Karpas-422 (cell line): ENCODE data around the gene ANKUB1. TPM values are rescaled to one million over a fixed set of nuclear protein-coding genes. Genes with fewer than 3 reads are reported as not detected.

Experiments
- DNase-seq: peaks from one replicate; pipeline ENCODE4 v3.0.0-alpha.2; 2015
- H2AFZ ChIP-seq: fragments of 200-600 bp; sonication (generic); 2 replicates; pipeline ENCODE4 v1.6.1; 2014; ENCODE audit warnings: antibody characterized with exemption, low read length, mixed read lengths
- H3K27ac ChIP-seq: fragments of 200-600 bp; sonication (generic); 2 replicates; pipeline ENCODE4 v1.5.1; 2014; ENCODE audit warnings: mild to moderate bottlenecking, low read length, moderate library complexity
- H3K27me3 ChIP-seq: fragments of 200-600 bp; sonication (generic); 2 replicates; pipeline ENCODE4 v1.6.1; 2014; ENCODE audit warnings: low read length, mixed read lengths
- H3K36me3 ChIP-seq: fragments of 200-600 bp; sonication (generic); 2 replicates; pipeline ENCODE4 v1.6.1; 2014; ENCODE audit warnings: low read length, mixed read lengths; ENCODE audit not compliant: insufficient read depth
- H3K4me1 ChIP-seq: fragments of 200-600 bp; sonication (generic); 2 replicates; pipeline ENCODE4 v1.6.1; 2014; ENCODE audit warnings: mild to moderate bottlenecking, low read length, mixed read lengths
- H3K4me2 ChIP-seq: fragments of 200-600 bp; sonication (generic); 2 replicates; pipeline ENCODE4 v1.6.1; 2014; ENCODE audit warnings: low read length, low read depth, mild to moderate bottlenecking; ENCODE audit not compliant: poor library complexity, severe bottlenecking
- H3K4me3 ChIP-seq: fragments of 200-600 bp; sonication (generic); 2 replicates; pipeline ENCODE4 v1.5.1; 2014; ENCODE audit warnings: mild to moderate bottlenecking, antibody characterized with exemption, low read length, mixed read lengths
- H3K79me2 ChIP-seq: fragments of 200-600 bp; sonication (generic); 2 replicates; pipeline ENCODE4 v1.6.1; 2014; ENCODE audit warnings: mild to moderate bottlenecking, low read length, mixed read lengths
- H3K9ac ChIP-seq: fragments of 200-600 bp; sonication (generic); 2 replicates; pipeline ENCODE4 v1.6.0; 2014; ENCODE audit warnings: low read length
- H3K9me2 ChIP-seq: fragments of 200-600 bp; sonication (generic), shearing (Covaris generic); replicated peaks from 2 replicates; pipeline ENCODE4 v1.6.0; 2014; ENCODE audit warnings: mild to moderate bottlenecking, low read length, moderate library complexity; ENCODE audit not compliant: insufficient read depth
- H3K9me3 ChIP-seq: fragments of 300-700, 200-600 bp; sonication (generic); 2 replicates; pipeline ENCODE4 v1.6.1; 2014; ENCODE audit warnings: low read length, mixed read lengths
- H4K20me1 ChIP-seq: fragments of 200-600 bp; sonication (generic); 2 replicates; pipeline ENCODE4 v1.6.1; 2014; ENCODE audit warnings: mild to moderate bottlenecking, antibody characterized with exemption, low read length, low read depth; ENCODE audit not compliant: insufficient read depth
- total RNA-seq: library from RNA; depleted of rRNA; stranded (reverse); fragments of >200 nt; shearing (Covaris generic); gene quantifications from 2 replicates; pipeline ENCODE4 v1.2.3, GENCODE V29; 2014; ENCODE audit warnings: low replicate concordance

ANKUB1 gene
- total RNA-seq, 1 experiment from 2014 or later, result not detected

DNA sequence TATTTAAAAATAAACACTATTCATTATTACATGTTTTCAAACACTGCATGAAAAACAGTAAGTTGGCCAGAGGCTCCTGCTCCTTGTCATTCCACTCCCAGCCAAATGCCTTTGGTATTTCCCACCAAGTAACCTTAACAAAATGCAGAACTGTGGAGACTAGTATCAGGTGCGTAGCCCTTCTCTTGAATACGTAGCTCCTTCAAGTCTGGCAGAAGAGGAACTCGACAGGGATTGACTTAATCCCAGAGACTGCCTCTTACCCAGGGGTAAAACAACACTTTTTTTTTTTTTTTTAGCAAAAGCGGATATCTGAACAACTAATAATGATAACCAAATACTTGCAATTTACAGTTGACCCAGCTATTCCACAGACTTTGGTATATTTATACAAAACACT lies 40.8 kb downstream of the ANKUB1 start:
- Histone ChIP-seq H3K9ac (peak overlapping the region; percentile 86), H3K4me3 (peak overlapping the region; percentile 92), H3K36me3 (peaks cover 34% of the 10 kb centered on the region; the same call in 1 of the 2 replicates), H3K9me3 (no peaks in the 10 kb centered on the region), H3K79me2 (peaks cover 40% of the 10 kb centered on the region), H3K9me2 (no peaks in the 10 kb centered on the region), H3K4me1 (peaks cover 17% of the 10 kb centered on the region), H3K27me3 (no peaks in the 10 kb centered on the region), H3K27ac (no peak overlapping the region), H4K20me1 (no peaks in the 10 kb centered on the region), H2AFZ (no peak overlapping the region), H3K4me2 (peak overlapping the region; percentile 90)
- DNase-seq, result peak; percentile 57

DNA sequence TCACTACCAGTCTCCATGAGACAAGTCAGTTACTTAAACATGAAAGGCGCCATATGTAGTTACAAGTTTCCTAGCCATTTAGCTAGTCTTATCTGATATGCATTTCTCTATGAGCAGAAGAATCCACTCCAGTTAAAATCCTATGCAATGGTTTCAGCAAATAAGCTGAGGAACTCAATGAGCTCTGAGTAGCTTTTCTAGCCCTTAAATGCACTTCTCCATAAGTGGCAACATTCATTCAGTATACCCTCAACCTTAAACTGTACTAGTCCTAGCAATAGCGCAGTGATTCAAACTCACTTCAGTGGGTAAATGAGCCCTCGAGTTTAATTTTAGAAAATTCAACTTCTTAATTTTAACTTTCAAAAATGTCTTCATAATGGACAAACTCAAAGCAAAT lies 47.7 kb downstream of the ANKUB1 start:
- Histone ChIP-seq H4K20me1 (no peaks in the 10 kb centered on the region), H3K4me1 (no peaks in the 10 kb centered on the region), H3K27me3 (no peaks in the 10 kb centered on the region), H3K4me2 (no peak overlapping the region), H3K9ac (no peak overlapping the region), H3K9me2 (no peaks in the 10 kb centered on the region), H3K27ac (no peak overlapping the region), H2AFZ (no peak overlapping the region), H3K4me3 (no peak overlapping the region), H3K9me3 (no peaks in the 10 kb centered on the region), H3K79me2 (peaks cover 20% of the 10 kb centered on the region), H3K36me3 (peaks cover 45% of the 10 kb centered on the region; the same call in 1 of the 2 replicates)
- no peak for DNase-seq

DNA sequence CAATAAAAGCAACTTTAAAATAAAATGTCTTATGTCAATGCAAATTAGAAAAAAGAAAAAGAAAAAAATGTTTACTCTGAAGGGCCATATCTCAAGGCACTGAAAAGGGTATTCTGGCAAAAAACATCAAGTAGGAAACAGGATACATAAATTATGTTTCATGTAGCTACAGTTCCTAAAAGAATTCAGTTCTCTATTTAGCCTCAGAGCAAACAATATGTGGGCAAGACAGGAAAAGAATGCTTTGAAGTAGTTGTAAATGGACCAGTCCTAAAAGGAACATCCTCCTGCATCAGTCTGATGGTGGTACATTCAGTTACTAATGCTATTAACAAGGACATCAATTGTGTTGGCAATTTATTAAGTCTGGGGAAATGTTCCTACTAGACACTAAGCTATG lies 48.2 kb downstream of the ANKUB1 start:
- Histone ChIP-seq H3K9me2 (no peaks in the 10 kb centered on the region), H3K9me3 (no peaks in the 10 kb centered on the region), H3K36me3 (peaks cover 40% of the 10 kb centered on the region; the same call in 1 of the 2 replicates), H3K27me3 (no peaks in the 10 kb centered on the region), H3K4me1 (no peaks in the 10 kb centered on the region), H3K79me2 (peaks cover 16% of the 10 kb centered on the region), H3K4me2 (no peak overlapping the region), H4K20me1 (no peaks in the 10 kb centered on the region), H3K9ac (no peak overlapping the region), H3K27ac (no peak overlapping the region), H3K4me3 (no peak overlapping the region), H2AFZ (no peak overlapping the region)
- DNase-seq, result peak; percentile 31

DNA sequence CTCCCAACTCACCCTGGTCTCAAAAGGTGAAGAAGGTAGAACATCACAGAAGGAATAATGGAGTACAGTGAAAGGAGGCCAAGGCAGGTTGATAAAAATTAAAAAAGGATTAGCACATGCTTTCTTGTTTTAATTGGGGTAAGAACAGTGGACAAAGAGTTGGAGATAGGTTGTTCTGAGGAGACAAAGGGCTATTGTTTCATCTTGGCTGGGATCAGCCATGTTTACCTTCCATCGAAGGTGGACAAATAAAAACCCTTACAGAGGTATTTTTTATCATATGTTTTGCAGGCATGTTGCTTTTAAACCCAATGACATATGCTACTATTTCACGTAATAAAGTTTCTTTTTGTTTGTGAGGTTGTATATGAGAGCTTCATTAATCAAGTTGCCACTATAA lies 53.0 kb downstream of the ANKUB1 start:
- Histone ChIP-seq H4K20me1 (no peaks in the 10 kb centered on the region), H3K36me3 (peaks cover 28% of the 10 kb centered on the region; the same call in 1 of the 2 replicates), H2AFZ (no peak overlapping the region), H3K9ac (no peak overlapping the region), H3K4me1 (no peaks in the 10 kb centered on the region), H3K27me3 (no peaks in the 10 kb centered on the region), H3K4me2 (no peak overlapping the region), H3K27ac (no peak overlapping the region), H3K79me2 (peaks cover 3% of the 10 kb centered on the region; the same call in 1 of the 2 replicates), H3K9me2 (no peaks in the 10 kb centered on the region), H3K9me3 (no peaks in the 10 kb centered on the region), H3K4me3 (no peak overlapping the region)
- DNase-seq, result no peak

DNA sequence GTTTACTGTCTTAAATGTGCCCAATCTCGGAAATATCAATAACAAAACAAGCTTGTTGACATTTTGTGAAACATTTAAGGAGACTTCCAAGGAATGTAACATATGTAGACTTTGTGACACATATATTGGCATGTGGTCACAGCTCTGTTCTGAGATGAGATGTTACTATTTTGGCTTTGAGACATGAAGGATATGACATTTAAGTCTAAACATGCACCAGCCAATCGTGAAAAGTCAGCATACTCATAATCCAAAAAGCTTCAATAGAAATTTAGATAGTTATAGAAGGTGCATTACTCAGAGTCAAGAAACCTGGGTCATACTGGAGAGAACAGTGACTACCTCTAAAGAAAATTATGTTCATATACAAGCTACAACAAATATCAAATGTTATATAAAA lies 53.5 kb downstream of the ANKUB1 start:
- Histone ChIP-seq H3K4me3 (no peak overlapping the region), H3K4me1 (no peaks in the 10 kb centered on the region), H3K9me3 (no peaks in the 10 kb centered on the region), H3K36me3 (peaks cover 28% of the 10 kb centered on the region; the same call in 1 of the 2 replicates), H3K9me2 (no peaks in the 10 kb centered on the region), H3K27me3 (no peaks in the 10 kb centered on the region), H3K9ac (no peak overlapping the region), H3K4me2 (no peak overlapping the region), H2AFZ (no peak overlapping the region), H3K79me2 (0 out of 2 replicates have a peak, but pooled peaks cover 3% of the 10 kb centered on the region), H4K20me1 (no peaks in the 10 kb centered on the region), H3K27ac (no peak overlapping the region)
- no peak for DNase-seq

DNA sequence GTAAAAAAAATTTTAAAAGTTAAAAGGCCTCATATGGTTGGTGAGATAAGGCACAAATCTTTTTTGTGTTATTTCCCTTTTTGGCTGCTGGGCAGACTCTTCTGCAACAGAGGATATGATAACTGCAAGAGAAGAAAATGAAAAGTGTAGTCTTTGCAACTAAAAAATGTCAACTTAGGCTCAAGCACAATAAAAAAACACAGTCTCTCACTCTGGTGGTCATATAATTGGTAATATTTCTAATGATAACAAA lies 55.5 kb downstream of the ANKUB1 start:
- Histone ChIP-seq H3K9me3 (no peaks in the 10 kb centered on the region), H3K9me2 (no peaks in the 10 kb centered on the region), H3K4me2 (no peak overlapping the region), H2AFZ (no peak overlapping the region), H3K4me3 (no peak overlapping the region), H3K27ac (no peak overlapping the region), H3K36me3 (peaks cover 22% of the 10 kb centered on the region; the same call in 1 of the 2 replicates), H3K27me3 (no peaks in the 10 kb centered on the region), H3K4me1 (no peaks in the 10 kb centered on the region), H4K20me1 (no peaks in the 10 kb centered on the region), H3K79me2 (no peaks in the 10 kb centered on the region), H3K9ac (no peak overlapping the region)
- no peak for DNase-seq

DNA sequence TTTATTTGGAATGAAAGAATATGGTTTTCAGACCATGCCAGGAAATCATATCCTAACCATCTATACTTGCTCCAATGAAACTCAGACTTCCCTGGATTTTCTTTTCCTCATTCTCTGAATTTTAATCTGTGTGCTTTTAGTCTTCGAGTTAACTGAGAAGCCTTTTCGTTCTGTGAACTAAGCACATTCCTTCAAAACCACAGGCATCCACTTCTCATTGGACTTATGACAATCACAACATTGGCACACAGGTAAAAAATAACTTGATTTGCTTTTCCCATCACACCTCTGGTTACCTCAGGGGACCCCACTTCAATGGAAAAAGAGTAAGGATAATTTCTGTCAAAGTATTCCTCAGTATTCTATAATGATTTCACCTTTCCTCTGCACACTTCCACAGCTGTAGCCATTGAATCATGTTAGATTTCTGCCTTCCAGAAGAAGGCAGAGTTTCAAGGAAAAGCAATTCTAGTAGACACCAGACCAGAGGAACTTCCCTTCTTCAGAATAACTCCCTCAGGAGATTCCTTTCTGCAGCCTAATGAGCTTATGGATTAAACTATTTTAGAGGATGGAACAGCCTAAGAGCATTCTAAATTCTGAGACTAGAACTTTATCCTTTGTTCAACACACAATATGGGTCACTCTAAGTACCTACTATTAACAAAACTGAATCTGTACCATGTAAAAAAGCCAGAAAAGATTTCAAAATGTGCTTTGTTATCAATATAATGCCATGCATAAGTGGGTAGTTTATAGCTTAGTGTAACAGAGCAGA lies 56.0 kb downstream of the ANKUB1 start:
- Histone ChIP-seq H3K9me3 (no peaks in the 10 kb centered on the region), H3K36me3 (peaks cover 17% of the 10 kb centered on the region; the same call in 1 of the 2 replicates), H3K79me2 (no peaks in the 10 kb centered on the region), H3K9ac (no peak overlapping the region), H4K20me1 (no peaks in the 10 kb centered on the region), H3K4me3 (no peak overlapping the region), H2AFZ (no peak overlapping the region), H3K4me1 (no peaks in the 10 kb centered on the region), H3K4me2 (no peak overlapping the region), H3K27ac (no peak overlapping the region), H3K27me3 (no peaks in the 10 kb centered on the region), H3K9me2 (no peaks in the 10 kb centered on the region)
- no peak for DNase-seq

DNA sequence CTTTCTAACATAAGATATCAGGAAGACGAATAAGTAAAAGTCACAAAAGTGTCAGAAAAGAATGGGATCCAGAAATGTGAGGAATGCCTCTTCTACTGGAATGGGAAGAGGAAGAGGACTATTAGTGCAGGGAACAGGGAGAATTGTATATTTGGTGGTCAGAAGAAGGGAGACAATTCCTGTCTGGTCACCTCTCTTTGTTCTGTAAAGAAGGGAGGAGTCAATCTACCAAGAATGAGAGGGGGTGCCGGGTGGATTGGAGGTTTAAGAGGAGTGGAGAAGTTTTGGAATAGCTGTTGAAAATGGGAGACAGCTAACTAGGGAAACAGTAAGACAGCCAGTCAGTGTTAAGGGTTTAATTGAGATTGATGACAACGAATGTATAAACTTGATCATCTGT lies 60.1 kb downstream of the ANKUB1 start:
- Histone ChIP-seq H3K27ac (no peak overlapping the region), H3K9me2 (no peaks in the 10 kb centered on the region), H3K36me3 (peaks cover under 1% of the 10 kb centered on the region; the same call in 1 of the 2 replicates), H3K4me1 (no peaks in the 10 kb centered on the region), H3K9me3 (no peaks in the 10 kb centered on the region), H4K20me1 (no peaks in the 10 kb centered on the region), H2AFZ (no peak overlapping the region), H3K4me2 (no peak overlapping the region), H3K27me3 (no peaks in the 10 kb centered on the region), H3K4me3 (no peak overlapping the region), H3K79me2 (no peaks in the 10 kb centered on the region), H3K9ac (no peak overlapping the region)
- DNase-seq, result no peak
